GM18951 (cell line): ENCODE measurements around the gene ABCB1.

Source experiments
- POLR2A ChIP-seq: IDR thresholded peaks from 4 replicates; pipeline ENCODE4 v1.6.1; 2011; ENCODE audit warnings: mild to moderate bottlenecking; ENCODE audit not compliant: insufficient read length, insufficient read depth; ENCODE audit errors: extremely low read depth
- in situ Hi-C: fragments of 300-500 bp; cut with MboI; formaldehyde crosslinking; loops from one replicate; pipeline ENCODE4 v1.12.0; 2022; ENCODE audit warnings: low sequenced_read_pairs, mixed read lengths, inconsistent platforms; ENCODE audit not compliant: unreplicated experiment

Gene ABCB1

GRCh38 chr7:87600130-87601124 is at the start of gene ABCB1:
TSS of gene ABCB1 (minus strand) at chr7:87600884. CDS start at chr7:87600184, 700 bp downstream.
- TF ChIP-seq POLR2A = peak; percentile 53
- in situ Hi-C loops = no loop called here

GRCh38 chr7:87648316-87648715 is 47.6 kb upstream of the ABCB1 start:
- no peak for TF ChIP-seq POLR2A
- in situ Hi-C loops = no loop called here

DNA sequence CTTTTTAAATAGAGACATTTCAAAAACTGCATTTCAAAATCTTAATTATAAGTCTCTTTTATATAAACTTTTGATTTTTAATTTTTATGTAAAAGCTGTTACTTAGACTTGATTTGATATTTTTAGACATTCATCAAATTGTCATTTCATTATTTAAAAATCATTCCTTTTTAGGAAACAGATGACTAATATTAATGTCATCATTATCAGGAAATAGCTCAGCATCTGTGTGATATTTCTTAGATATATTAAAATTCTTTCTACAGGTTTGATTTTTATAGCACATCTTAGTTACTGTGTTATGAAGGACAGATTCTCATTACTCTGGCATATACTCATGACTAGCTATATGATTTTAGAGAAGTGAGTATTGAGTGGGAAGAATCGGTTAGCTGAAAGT is 44.8 kb upstream of the ABCB1 start:
- TF ChIP-seq POLR2A = no peak
- in situ Hi-C loops = no loop called here

DNA sequence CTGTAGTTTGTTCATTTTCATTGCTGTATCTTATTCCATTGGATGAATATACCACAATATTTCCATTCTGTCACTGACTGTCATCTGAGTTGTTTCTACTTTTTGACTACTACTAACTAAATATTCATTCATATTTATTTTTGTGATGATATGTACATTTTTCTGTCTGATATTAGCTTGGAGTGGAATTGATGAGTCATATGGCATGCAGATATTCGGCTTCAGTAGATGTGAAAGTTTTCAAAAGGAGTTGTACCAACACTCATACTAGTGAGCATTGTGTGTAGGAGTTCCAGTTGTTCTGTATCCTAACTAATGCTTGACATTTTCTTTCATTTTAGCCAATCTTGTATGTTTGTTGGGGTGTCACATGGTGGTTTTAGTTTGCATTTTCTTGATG is 35.2 kb upstream of the ABCB1 start:
- no peak for TF ChIP-seq POLR2A
- in situ Hi-C loops = no loop called here

DNA sequence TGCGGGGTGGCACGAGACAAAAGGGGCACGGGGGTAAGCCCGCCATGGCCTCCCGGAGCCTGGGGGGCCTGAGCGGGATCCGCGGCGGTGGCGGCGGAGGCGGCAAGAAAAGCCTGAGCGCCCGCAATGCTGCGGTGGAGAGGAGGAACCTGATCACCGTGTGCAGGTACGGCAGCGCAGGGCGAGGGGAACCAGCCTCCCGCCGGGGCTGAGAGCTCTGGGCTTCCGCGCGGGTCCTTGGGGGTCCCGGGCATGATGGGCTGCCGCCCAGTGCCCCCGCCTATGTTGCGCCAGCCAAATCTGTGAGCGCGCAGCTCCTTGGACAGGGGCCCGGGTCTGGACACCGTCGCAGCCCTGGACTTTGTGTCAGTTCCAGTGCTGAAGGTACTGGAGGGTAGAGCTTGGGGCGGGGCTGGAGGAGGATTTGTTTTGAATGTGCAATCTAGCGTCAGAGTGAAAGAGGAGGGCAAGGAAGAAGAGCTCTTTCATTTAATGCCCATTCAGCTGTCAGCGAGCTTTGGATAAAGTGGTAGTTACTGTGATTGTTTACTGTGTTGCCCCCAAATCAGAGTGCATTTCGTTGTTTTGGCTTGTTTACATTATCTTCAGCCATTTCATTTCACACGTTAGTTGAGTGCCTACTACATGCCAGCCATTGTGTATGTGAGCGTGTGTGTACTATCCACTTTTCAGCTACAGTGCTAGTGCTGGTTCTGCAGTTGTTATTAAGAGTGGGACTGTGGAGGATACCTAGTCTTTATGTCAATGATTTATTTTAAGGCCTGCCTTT is 28.3 kb upstream of the ABCB1 start:
- TF ChIP-seq POLR2A = no peak
- in situ Hi-C loops = no loop called here

DNA sequence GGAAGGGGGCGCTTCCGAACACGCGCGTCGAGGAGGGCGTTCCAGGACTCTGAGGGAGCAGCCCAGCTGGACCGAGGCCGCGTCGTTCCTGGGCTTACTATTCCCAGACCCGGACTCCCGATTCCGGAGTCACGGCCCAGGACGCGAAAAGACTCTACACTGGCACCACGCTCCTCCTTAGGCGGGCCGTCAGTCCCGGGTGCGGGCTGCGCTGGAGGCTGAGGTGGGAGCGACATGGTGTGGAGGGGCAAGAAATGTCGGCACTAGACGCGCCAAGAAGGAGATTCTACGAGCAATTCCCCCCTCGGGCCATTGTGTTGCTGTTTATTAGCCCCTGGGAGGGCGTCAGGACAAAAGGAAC is 26.9 kb upstream of the ABCB1 start:
- in situ Hi-C loops = no loop called here
- no peak for TF ChIP-seq POLR2A

DNA sequence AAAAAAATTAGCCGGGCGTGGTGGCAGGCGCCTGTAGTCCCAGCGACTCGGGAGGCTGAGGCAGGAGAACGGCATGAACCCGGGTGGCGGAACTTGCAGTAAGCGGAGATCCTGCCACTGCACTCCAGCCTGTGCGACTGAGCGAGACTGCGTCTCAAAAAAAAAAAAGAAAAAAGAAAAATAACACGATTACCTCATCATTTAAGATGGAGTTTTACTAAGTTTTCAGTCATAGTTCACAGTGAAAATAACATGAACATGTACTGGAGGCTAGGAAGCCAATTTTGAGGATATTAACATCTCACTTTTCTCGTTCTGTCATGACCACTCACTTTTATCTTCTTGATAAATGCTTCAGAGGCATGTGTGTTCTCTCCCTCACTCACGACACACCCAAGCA is 24.4 kb upstream of the ABCB1 start:
- no peak for TF ChIP-seq POLR2A
- in situ Hi-C loops = no loop called here

- TF ChIP-seq POLR2A = no peak
- in situ Hi-C loops = no loop called here
Measured at GRCh38 chr7:87624628-87625027, 23.9 kb upstream of the ABCB1 start.

DNA sequence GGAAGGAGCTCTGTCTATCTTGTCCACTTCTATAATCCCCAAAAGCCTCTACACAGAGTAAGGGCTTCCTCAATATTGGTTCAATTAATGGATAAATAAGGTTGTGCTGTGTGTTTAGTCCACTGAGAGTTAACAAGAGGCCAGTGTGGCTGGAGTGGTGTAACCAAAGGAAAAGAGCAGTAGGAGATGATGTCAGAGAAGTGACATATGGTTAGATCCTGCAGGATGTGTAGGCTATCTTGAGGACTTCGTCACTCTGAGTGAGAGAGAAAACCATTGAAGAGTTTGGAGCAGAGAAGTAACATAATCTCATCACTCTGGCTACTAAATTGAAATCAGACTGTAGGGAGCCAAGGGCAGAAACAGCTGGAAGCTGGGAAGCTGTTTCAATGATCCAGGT is 14.5 kb upstream of the ABCB1 start:
- no peak for TF ChIP-seq POLR2A
- in situ Hi-C loops = no loop called here

GRCh38 chr7:87609916-87610315 is 9.2 kb upstream of the ABCB1 start:
- no peak for TF ChIP-seq POLR2A
- in situ Hi-C loops = no loop called here

GRCh38 chr7:87608431-87608830 is 7.7 kb upstream of the ABCB1 start:
- in situ Hi-C loops = no loop called here

GRCh38 chr7:87604264-87604663 is 3.6 kb upstream of the ABCB1 start:
- no peak for TF ChIP-seq POLR2A
- in situ Hi-C loops = no loop called here

More at GRCh38 chr7:87608431-87608830, 7.7 kb upstream of the ABCB1 start:
- TF ChIP-seq POLR2A = no peak

DNA sequence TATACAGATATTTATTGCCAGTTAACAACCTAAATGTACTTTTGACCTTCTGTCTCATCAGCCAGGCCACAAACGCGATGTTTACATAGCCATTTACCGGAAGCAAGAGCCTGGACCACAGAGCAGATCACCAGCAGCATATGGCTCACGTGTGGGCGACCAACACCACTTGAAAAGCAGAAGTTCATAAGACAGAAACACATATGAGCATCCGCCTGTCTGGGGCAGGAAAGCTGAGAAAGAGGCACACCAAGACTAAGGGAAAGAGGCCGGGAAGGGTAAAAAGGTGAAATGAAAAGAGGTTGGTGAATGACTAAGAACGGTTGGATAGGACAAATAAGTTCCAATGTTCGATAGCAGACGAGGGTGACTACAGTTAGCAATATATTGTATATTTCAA is 1.3 kb downstream of the ABCB1 start:
- TF ChIP-seq POLR2A = no peak
- in situ Hi-C loops = no loop called here

DNA sequence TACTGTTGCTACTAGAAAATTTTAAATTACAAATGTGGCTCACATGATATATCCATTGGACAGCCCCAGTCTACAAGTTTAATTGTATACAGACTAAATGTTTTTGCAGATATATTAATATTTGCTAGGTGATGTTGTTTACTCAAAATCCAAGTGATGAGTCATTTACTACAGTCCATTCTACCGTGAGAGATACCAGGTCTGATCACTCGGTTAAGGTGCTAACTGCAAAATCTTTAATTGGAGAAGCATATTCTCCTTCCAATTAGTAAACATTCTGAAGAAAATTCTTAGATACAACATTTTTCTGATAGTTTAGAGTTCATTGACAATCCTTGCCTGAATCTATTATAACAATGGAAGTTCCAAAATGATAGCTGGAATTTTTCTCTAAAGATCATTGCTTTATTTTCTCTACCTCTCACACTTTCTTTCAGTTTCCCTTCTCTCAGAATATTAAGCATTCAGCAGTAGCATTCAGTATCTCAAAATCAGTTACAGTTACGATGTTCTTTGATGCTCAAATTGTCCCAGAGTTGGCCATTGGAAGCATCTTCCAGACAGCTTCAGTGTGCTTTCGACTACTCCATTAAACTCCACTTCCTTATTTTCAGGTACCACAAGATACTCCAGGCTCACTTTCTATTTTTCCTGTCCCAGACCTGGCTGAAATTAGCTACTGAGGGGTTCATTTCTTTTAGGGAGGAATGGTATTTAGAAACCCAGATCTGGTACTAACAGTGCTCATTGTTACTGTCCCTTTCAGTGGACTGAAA is 2.3 kb downstream of the ABCB1 start:
- TF ChIP-seq POLR2A = no peak
- in situ Hi-C loops = no loop called here
